Subcutaneous abdominal adipose tissue (tissue), 5 donors: ENCODE results near the gene TCF12.

Experiments used
- H3K27ac ChIP-seq: one replicate; pipeline ENCODE4 v1.7.0; 2013; ENCODE audit warnings: low read depth, mild to moderate bottlenecking, inconsistent platforms, low read length, moderate library complexity
- H3K27me3 ChIP-seq, 5 donors: one replicate each; pipeline ENCODE4 v1.7.0; 2013; ENCODE audit warnings: low read length in 5 of 5, inconsistent platforms in 1 of 5; ENCODE audit not compliant: control insufficient read depth in 5 of 5, insufficient read depth in 4 of 5
- H3K36me3 ChIP-seq, 5 donors: one replicate each; pipeline ENCODE4 v1.7.0; 2013; ENCODE audit warnings: low read length in 5 of 5; ENCODE audit not compliant: control insufficient read depth in 5 of 5, insufficient read depth in 5 of 5
- H3K4me1 ChIP-seq, 5 donors: one replicate each; pipeline ENCODE4 v1.7.0; 2013; ENCODE audit warnings: low read length in 5 of 5, mild to moderate bottlenecking in 3 of 5, moderate library complexity in 1 of 5; ENCODE audit not compliant: control insufficient read depth in 5 of 5, insufficient read depth in 5 of 5
- H3K4me3 ChIP-seq, 5 donors: one replicate each; pipeline ENCODE4 v1.7.0; 2013; ENCODE audit warnings: low read length in 5 of 5, low read depth in 1 of 5
- H3K9ac ChIP-seq, 5 donors: one replicate each; pipeline ENCODE4 v1.7.0; 2013; ENCODE audit warnings: low read length in 5 of 5, mild to moderate bottlenecking in 4 of 5, moderate library complexity in 3 of 5
- H3K9me3 ChIP-seq, 5 donors: one replicate each; pipeline ENCODE4 v1.7.0; 2013; ENCODE audit warnings: low read length in 5 of 5; ENCODE audit not compliant: control insufficient read depth in 5 of 5
- donor health status: healthy.
- donor health status: healthy.
- donor health status: healthy.
- donor health status: healthy.
- donor health status: healthy.

TCF12 gene

GRCh38 chr15:57306161-57306943 is 387.9 kb downstream of the TCF12 start:
- H3K27me3 ChIP-seq, result peaks cover 0 to 5% (median 0%) of the 10 kb centered on the region in 5 donors
- peaks cover 0 to 18% (median 16%) of the 10 kb centered on the region in 5 donors for H3K4me1 ChIP-seq
- peak overlapping the region; percentile 64 to 77 (median 69) for H3K4me3 ChIP-seq
- H3K27ac ChIP-seq, result no peak overlapping the region
- H3K36me3 ChIP-seq, result no peaks in the 10 kb centered on the region
- peak overlapping the region in 4 of 5 donors; percentile 67 to 83 (median 74) for H3K9ac ChIP-seq
- no peaks in the 10 kb centered on the region for H3K9me3 ChIP-seq

GRCh38 chr15:57306944-57307411 is 388.5 kb downstream of the TCF12 start:
- Histone ChIP-seq H3K4me3 (peak overlapping the region in 4 of 5 donors; percentile 50 to 76 (median 64)), H3K36me3 (no peaks in the 10 kb centered on the region), H3K4me1 (peaks cover 0 to 18% (median 16%) of the 10 kb centered on the region in 5 donors), H3K9me3 (no peaks in the 10 kb centered on the region), H3K27ac (no peak overlapping the region), H3K9ac (peak overlapping the region in 3 of 5 donors; percentile 20 to 67 (median 63)), H3K27me3 (peaks cover 0 to 5% (median 0%) of the 10 kb centered on the region in 5 donors)

DNA sequence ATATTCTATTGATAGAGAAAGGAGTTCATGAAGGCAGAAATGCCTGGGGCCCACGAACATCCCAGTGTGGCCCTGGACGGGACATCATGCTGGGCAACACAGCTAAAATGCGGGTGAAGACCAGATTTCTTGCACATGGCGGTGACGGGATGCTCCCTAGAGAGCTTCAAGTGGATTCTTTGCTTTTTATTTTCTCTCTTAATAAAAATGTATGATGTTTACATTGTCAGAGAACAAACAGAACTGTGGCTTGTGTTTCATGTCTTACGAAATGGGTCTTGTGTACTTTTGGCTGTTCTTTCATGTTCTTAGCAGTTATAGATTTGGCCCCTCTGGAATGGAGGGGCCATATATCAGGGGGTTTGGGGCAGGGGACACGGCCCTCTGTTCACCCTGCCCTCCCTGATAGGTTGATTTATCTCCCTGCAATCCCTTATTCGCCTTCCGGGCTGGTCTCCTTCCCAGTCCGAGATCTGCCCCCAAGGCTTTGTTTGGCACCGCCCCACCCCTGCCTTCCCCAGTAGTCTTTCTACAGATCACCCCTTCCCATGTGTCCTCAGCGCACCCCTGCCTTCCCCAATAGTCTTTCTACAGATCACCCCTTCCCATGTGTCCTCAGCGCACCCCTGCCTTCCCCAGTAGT is 389.2 kb downstream of the TCF12 start:
- Histone ChIP-seq H3K27me3 (peaks cover 0 to 5% (median 0%) of the 10 kb centered on the region in 5 donors), H3K4me1 (peaks cover 0 to 18% (median 16%) of the 10 kb centered on the region in 5 donors), H3K9ac (peak overlapping the region in 1 of 5 donors; percentile 63), H3K36me3 (no peaks in the 10 kb centered on the region), H3K9me3 (no peaks in the 10 kb centered on the region), H3K4me3 (no peak overlapping the region), H3K27ac (no peak overlapping the region)

DNA sequence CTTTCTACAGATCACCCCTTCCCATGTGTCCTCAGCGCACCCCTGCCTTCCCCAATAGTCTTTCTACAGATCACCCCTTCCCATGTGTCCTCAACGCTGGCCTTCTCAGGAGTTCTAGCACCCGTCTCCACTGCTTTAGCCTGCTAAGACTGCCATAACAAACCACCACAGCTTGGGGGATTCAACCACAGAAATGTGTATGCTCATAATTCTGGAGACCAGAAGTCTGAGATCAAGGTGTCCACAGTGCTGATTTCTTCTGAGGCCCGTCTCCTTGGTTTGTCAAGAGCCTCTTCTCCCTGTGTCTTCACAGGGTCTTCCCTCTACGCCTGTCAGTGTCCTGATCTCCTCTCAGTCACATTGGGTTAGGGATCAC is 389.7 kb downstream of the TCF12 start:
- Histone ChIP-seq H3K36me3 (no peaks in the 10 kb centered on the region), H3K9me3 (no peaks in the 10 kb centered on the region), H3K4me1 (peaks cover 0 to 18% (median 16%) of the 10 kb centered on the region in 5 donors), H3K27me3 (peaks cover 0 to 5% (median 0%) of the 10 kb centered on the region in 5 donors), H3K27ac (no peak overlapping the region), H3K4me3 (no peak overlapping the region), H3K9ac (no peak overlapping the region)

GRCh38 chr15:57309856-57310760 is 391.7 kb downstream of the TCF12 start:
- H3K9ac ChIP-seq, result no peak overlapping the region
- H3K4me1 ChIP-seq, result peaks cover 0 to 18% (median 16%) of the 10 kb centered on the region in 5 donors

DNA sequence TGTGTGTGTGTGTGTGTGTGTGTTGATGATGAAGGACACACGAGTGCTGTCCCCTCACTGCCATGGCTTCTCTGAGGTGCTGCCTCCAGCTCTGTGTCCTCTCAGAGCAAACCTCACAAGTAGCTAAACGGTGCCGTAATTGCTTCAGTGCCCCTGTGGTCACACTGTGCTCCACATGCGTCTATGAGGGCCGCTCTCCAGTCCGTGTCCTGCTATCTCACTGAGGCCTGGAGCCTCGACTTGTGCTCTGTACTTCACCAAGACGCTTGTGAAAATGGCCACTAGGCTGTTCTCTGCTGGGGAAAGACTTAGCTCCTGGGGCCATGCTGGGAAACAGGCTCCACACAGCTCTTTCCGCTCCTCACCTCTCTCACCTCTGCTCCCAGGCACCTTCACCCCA is 392.4 kb downstream of the TCF12 start:
- Histone ChIP-seq H3K27ac (no peak overlapping the region), H3K27me3 (peaks cover 0 to 5% (median 0%) of the 10 kb centered on the region in 5 donors), H3K36me3 (no peaks in the 10 kb centered on the region)

More at GRCh38 chr15:57309856-57310760, 391.7 kb downstream of the TCF12 start:
- no peaks in the 10 kb centered on the region for H3K36me3 ChIP-seq
- H3K27me3 ChIP-seq, result peaks cover 0 to 5% (median 0%) of the 10 kb centered on the region in 5 donors
- no peak overlapping the region for H3K4me3 ChIP-seq
- no peak overlapping the region for H3K27ac ChIP-seq
- H3K9me3 ChIP-seq, result no peaks in the 10 kb centered on the region

GRCh38 chr15:57312006-57312317 is 393.5 kb downstream of the TCF12 start:
- Histone ChIP-seq H3K9ac (no peak overlapping the region), H3K4me3 (no peak overlapping the region), H3K4me1 (peaks cover 0 to 5% (median 4%) of the 10 kb centered on the region in 5 donors), H3K27ac (no peak overlapping the region), H3K9me3 (no peaks in the 10 kb centered on the region), H3K27me3 (peaks cover 0 to 5% (median 0%) of the 10 kb centered on the region in 5 donors), H3K36me3 (no peaks in the 10 kb centered on the region)

More for the DNA sequence above, 392.4 kb downstream of the TCF12 start:
- H3K9me3 ChIP-seq, result no peaks in the 10 kb centered on the region
- H3K4me3 ChIP-seq, result no peak overlapping the region
- no peak overlapping the region for H3K9ac ChIP-seq
- H3K4me1 ChIP-seq, result peaks cover 0 to 16% (median 14%) of the 10 kb centered on the region in 5 donors

DNA sequence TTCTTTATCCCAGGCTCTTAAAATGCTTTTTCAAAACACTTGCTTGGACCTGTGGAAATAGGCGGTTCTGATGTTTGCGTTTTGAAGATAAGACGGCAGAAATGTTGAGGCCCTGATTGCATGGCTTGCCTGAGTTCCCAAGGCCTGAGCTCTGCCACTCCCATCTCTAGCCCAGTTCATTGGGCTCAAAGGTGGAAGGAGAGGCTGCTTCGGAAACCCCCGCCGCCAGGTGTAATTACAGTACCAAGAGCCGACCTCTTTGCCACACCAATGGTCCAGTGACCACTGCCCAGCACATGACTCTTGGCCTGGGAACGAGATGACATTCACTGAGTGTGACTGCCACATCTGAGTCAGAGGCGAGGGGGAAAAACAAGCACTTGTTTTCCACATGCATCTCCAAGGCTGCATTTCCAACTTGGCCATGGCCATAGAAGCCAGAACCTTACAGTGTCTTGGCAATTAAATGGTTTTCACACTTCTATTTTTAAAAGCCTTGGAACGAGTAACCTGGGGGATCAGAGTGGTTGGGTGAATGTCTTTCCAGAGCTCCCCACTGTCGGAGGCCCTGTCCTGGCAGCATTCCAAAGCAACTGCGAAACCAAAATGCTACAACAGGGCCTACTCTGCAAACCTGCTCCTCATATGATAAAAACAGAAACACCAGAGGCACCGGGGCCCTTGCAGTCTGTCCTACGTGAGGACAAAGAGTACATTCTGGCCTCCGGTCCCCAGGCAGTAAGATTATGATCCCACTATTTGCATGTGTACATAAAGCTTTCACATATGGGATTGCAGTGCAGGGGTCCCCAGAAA is 394.1 kb downstream of the TCF12 start:
- Histone ChIP-seq H3K27me3 (peaks cover 0 to 5% (median 0%) of the 10 kb centered on the region in 5 donors), H3K9me3 (no peaks in the 10 kb centered on the region), H3K4me3 (no peak overlapping the region), H3K4me1 (no peaks in the 10 kb centered on the region), H3K36me3 (no peaks in the 10 kb centered on the region), H3K27ac (no peak overlapping the region), H3K9ac (no peak overlapping the region)

DNA sequence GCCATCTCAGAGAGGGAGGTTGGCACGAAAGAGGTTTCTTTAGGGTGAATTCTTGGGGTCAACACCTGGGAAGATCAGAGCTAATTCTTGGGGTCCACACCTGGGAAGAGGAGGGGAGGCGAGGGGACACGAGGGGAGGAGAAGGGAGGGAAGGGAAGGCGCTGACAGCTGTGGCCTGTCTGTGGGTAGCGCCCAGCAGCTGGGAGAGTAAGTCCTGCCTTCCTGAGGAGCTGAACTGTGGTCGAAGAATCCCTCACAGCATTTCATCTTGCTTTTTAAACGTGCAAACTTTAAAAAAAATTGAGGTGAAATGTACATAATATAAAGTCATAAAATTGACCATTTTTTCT is 394.7 kb downstream of the TCF12 start:
- Histone ChIP-seq H3K27me3 (peaks cover 0 to 5% (median 0%) of the 10 kb centered on the region in 5 donors), H3K4me3 (no peak overlapping the region), H3K9ac (no peak overlapping the region), H3K36me3 (no peaks in the 10 kb centered on the region), H3K27ac (no peak overlapping the region), H3K9me3 (no peaks in the 10 kb centered on the region), H3K4me1 (no peaks in the 10 kb centered on the region)
